ENCODE results near the gene AP1AR.
"Not testable (repeated sequence)": the region's sequence is repeated elsewhere in the genome, so short reads cannot be mapped to it uniquely, and the experiment has no call there.

The AP1AR gene

GRCh38 chr4:112231779-112232713, at the start of gene AP1AR:
Gene AP1AR (plus strand): TSS chr4:112231787. CDS start chr4:112232092, 305 bp downstream.
- DNase-seq, result peak; percentile 70

- DNase-seq, result no peak
Observed at GRCh38 chr4:112182604-112183003, 49.0 kb upstream of the AP1AR start.

- no peak for DNase-seq
Observed at GRCh38 chr4:112183252-112183651, 48.3 kb upstream of the AP1AR start.

GRCh38 chr4:112184438-112184837, 47.1 kb upstream of the AP1AR start:
- DNase-seq, result no peak

- no peak for DNase-seq
Observed at GRCh38 chr4:112185334-112185733, 46.3 kb upstream of the AP1AR start.

GRCh38 chr4:112185740-112186670, 45.6 kb upstream of the AP1AR start:
- DNase-seq, result no peak

- no peak for DNase-seq
Observed at GRCh38 chr4:112189754-112190153, 41.8 kb upstream of the AP1AR start.

- DNase-seq, result no peak
Observed at GRCh38 chr4:112190684-112191083, 40.9 kb upstream of the AP1AR start.

GRCh38 chr4:112196461-112196860, 35.1 kb upstream of the AP1AR start:
- no peak for DNase-seq

- no peak for DNase-seq
Observed at GRCh38 chr4:112199041-112199440, 32.5 kb upstream of the AP1AR start.

GRCh38 chr4:112201915-112202505, 29.6 kb upstream of the AP1AR start:
- DNase-seq, result no peak

GRCh38 chr4:112203593-112203992, 28.0 kb upstream of the AP1AR start:
- DNase-seq, result no peak

GRCh38 chr4:112206431-112206830, 25.2 kb upstream of the AP1AR start:
- DNase-seq, result no peak

GRCh38 chr4:112208137-112209095, 23.2 kb upstream of the AP1AR start:
- not testable (repeated sequence) for DNase-seq

- no peak for DNase-seq
Observed at GRCh38 chr4:112210777-112211176, 20.8 kb upstream of the AP1AR start.

GRCh38 chr4:112213091-112213490, 18.5 kb upstream of the AP1AR start:
- no peak for DNase-seq

- no peak for DNase-seq
Observed at GRCh38 chr4:112213856-112214255, 17.7 kb upstream of the AP1AR start.

- DNase-seq, result no peak
Observed at GRCh38 chr4:112214390-112215264, 17.0 kb upstream of the AP1AR start.

- no peak for DNase-seq
Observed at GRCh38 chr4:112219826-112220366, 11.7 kb upstream of the AP1AR start.

GRCh38 chr4:112222219-112222955, 9.2 kb upstream of the AP1AR start:
- no peak for DNase-seq

Data from NCI-H345 (cell line).